Large intestine (tissue), 3 donors: ENCODE data around the gene CCL7. TPM values are rescaled to one million over a fixed set of nuclear protein-coding genes. Genes with fewer than 3 reads are reported as not detected.

ENCODE experiments used
- DNase-seq, 2 donors: peaks; one replicate each; pipeline versions ENCODE4 v3.0.0 to v3.0.0-alpha.2; 2013
- H3K27ac ChIP-seq: one replicate; pipeline ENCODE4 v1.5.1; 2013; ENCODE audit warnings: low read length
- H3K27me3 ChIP-seq: 2 replicates; pipeline ENCODE4 v1.6.1; 2013; ENCODE audit warnings: low read length; ENCODE audit not compliant: control insufficient read depth, insufficient read depth
- H3K36me3 ChIP-seq: 2 replicates; pipeline ENCODE4 v1.6.1; 2013; ENCODE audit warnings: low read length; ENCODE audit not compliant: control insufficient read depth, insufficient read depth
- H3K4me1 ChIP-seq: one replicate; pipeline ENCODE4 v1.6.1; 2013; ENCODE audit warnings: low read length; ENCODE audit not compliant: control insufficient read depth, insufficient read depth
- H3K4me3 ChIP-seq: one replicate; pipeline ENCODE4 v1.5.1; 2013; ENCODE audit warnings: low read length
- H3K9me3 ChIP-seq: one replicate; pipeline ENCODE4 v1.6.1; 2013; ENCODE audit warnings: mild to moderate bottlenecking, low read depth, low read length, moderate library complexity; ENCODE audit not compliant: control insufficient read depth
- WGBS: methylation state at CpG from one replicate; pipeline ENCODE4 v1.1.5; 2013; ENCODE audit warnings: low lambda C conversion rate; ENCODE audit not compliant: insufficient coverage; 5-methylcytosine and 5-hydroxymethylcytosine counted together
- polyA plus RNA-seq: library from polyadenylated mRNA; unstranded; fragments of 120-200 nt; gene quantifications from one replicate; pipeline ENCODE4 v1.2.1, GENCODE V29; 2013

Gene CCL7
- polyA plus RNA-seq, 1 donor: not detected

DNA sequence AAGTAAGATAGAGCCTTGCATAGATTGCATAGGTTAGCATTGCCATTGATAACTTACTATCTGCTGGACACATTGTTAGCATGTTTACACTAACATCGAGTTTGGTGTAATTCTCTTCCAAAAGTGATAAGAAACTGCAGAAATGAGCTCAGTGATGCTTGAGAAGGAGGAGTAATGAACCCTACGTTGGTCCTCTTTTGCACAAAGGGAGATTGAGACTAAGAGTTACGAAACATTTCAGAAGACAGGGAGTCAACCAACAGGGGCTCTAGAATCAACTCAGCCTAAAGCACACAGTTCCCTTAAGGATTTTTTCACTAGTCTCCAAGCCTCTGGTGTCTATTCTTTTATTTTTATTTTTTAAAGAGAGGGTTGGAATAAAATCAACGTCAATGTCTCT, 6.8 kb downstream of the CCL7 start:
- Histone ChIP-seq H3K4me1 (no peaks in the 10 kb centered on the region), H3K36me3 (no peaks in the 10 kb centered on the region), H3K4me3 (no peak overlapping the region), H3K9me3 (no peaks in the 10 kb centered on the region), H3K27me3 (peaks cover 8% of the 10 kb centered on the region), H3K27ac (no peak overlapping the region)
- 78% methylated on average over 1 of the region's 4 CpGs for WGBS
- no peak for DNase-seq

DNA sequence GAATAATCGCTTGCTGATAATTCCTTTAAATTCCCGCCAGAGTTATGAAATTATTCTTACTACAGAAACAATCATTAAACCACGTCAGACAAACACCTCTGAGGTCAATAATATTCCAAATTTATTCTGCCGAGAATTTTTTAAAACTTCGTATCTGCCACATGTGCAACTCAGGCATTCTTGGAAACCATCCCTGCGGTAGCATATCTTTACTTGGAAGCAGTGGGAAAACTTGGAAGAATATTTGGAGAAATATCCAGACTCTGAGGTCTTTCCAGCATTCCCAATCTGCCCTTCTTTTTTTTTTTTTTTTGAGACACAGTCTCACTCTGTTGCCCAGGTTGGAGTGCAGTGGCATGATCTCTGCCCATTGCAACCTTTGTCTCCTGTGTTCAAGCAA, 13.6 kb downstream of the CCL7 start:
- no peaks in the 10 kb centered on the region for H3K9me3 ChIP-seq
- no peak overlapping the region for H3K27ac ChIP-seq
- no peaks in the 10 kb centered on the region for H3K36me3 ChIP-seq
- no peak for DNase-seq
- H3K4me3 ChIP-seq: no peak overlapping the region
- H3K27me3 ChIP-seq: peaks cover 3% of the 10 kb centered on the region
- no peaks in the 10 kb centered on the region for H3K4me1 ChIP-seq
- 84% methylated on average over 3 of the region's 6 CpGs for WGBS

DNA sequence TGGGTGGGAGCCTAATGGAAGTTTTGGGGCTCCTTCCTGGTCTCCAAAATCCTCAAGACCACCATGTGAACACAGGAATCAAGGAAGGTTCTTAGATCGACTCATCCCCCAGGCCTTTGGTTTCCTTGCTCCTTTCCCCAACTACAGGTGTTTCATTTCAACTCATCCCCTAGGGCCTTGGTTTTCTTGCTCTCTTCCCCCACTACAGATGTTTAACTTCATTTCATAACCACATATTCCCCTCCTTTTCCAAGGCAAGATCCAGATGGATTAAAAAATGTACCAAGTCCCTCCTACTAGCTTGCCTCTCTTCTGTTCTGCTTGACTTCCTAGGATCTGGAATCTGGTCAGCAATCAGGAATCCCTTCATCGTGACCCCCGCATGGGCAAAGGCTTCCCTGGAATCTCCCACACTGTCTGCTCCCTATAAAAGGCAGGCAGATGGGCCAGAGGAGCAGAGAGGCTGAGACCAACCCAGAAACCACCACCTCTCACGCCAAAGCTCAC, 15.3 kb downstream of the CCL7 start, which contains the start of gene CCL11:
TSS of gene CCL11 (plus strand) at position 457 of the 507 bp plus-strand sequence. CDS start 67 bp downstream, outside the sequence.
- peaks cover 3% of the 10 kb centered on the region for H3K27me3 ChIP-seq
- no peak for DNase-seq
- no peaks in the 10 kb centered on the region for H3K36me3 ChIP-seq
- H3K4me1 ChIP-seq: no peaks in the 10 kb centered on the region
- H3K27ac ChIP-seq: no peak within 1 kb of the TSS
- no peak within 1 kb of the TSS for H3K4me3 ChIP-seq
- no peaks in the 10 kb centered on the region for H3K9me3 ChIP-seq
- no CpG with 5 or more reads among the region's 4 CpGs for WGBS

GRCh38 chr17:34287875-34288274, 17.9 kb downstream of the CCL7 start:
- no CpG with 5 or more reads among the region's 2 CpGs for WGBS

GRCh38 chr17:34290586-34290985, 20.6 kb downstream of the CCL7 start:
- DNase-seq: no peak
- H3K27me3 ChIP-seq: peaks cover 1% of the 10 kb centered on the region
- H3K4me3 ChIP-seq: no peak overlapping the region
- no peaks in the 10 kb centered on the region for H3K9me3 ChIP-seq
- WGBS: no CpG with 5 or more reads among the region's 4 CpGs
- H3K27ac ChIP-seq: no peak overlapping the region
- H3K4me1 ChIP-seq: no peaks in the 10 kb centered on the region
- H3K36me3 ChIP-seq: no peaks in the 10 kb centered on the region

More at GRCh38 chr17:34287875-34288274, 17.9 kb downstream of the CCL7 start:
- Histone ChIP-seq H3K27ac (no peak overlapping the region), H3K36me3 (no peaks in the 10 kb centered on the region), H3K4me1 (no peaks in the 10 kb centered on the region), H3K9me3 (no peaks in the 10 kb centered on the region), H3K27me3 (peaks cover 3% of the 10 kb centered on the region), H3K4me3 (no peak overlapping the region)
- DNase-seq: no peak

- Histone ChIP-seq H3K9me3 (no peaks in the 10 kb centered on the region), H3K27me3 (no peaks in the 10 kb centered on the region), H3K4me1 (no peaks in the 10 kb centered on the region), H3K27ac (no peak overlapping the region), H3K36me3 (no peaks in the 10 kb centered on the region), H3K4me3 (no peak overlapping the region)
- no CpG with 5 or more reads among the region's 6 CpGs for WGBS
- no peak for DNase-seq
These were observed 21.8 kb downstream of the CCL7 start for GRCh38 chr17:34291721-34292348.

- Histone ChIP-seq H3K9me3 (no peaks in the 10 kb centered on the region), H3K4me3 (no peak overlapping the region), H3K27ac (no peak overlapping the region), H3K27me3 (no peaks in the 10 kb centered on the region), H3K4me1 (no peaks in the 10 kb centered on the region), H3K36me3 (no peaks in the 10 kb centered on the region)
- no peak for DNase-seq
- 100% methylated on average over 1 of the region's 2 CpGs for WGBS
These were observed 29.0 kb downstream of the CCL7 start for GRCh38 chr17:34299027-34299426.

DNA sequence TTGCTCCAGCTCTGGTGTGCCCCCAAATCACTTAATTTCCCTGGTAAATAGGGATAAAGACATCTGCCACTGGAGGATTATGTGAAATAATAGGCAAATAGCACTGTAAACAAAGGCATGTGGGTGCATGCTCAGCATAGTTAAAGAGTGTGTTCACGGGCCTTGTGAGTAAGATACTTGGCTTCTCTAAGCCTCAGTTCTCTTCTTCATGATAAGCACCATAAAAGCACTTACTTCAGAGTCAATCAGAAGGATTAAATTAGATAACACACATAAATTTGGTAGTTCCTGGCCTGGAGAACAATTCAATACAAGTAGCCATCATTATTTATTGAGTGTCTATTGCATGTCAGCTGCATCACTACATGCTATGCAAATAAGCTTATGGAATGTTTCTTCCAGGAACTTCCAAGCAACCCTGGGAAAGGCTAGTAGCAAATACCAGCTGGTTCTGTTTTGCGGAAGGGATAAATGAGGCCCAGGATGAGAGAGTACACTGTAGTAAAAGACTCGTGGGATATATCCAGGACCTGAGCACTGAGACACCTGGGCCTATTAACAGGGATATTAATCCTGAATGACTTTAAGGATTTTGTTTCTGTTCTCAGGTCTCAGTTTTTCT, 30.0 kb downstream of the CCL7 start:
- no peak overlapping the region for H3K4me3 ChIP-seq
- H3K9me3 ChIP-seq: no peaks in the 10 kb centered on the region
- no peaks in the 10 kb centered on the region for H3K27me3 ChIP-seq
- WGBS: 60% methylated on average over 1 of the region's 3 CpGs
- H3K4me1 ChIP-seq: no peaks in the 10 kb centered on the region
- no peak overlapping the region for H3K27ac ChIP-seq
- DNase-seq: no peak
- no peaks in the 10 kb centered on the region for H3K36me3 ChIP-seq

DNA sequence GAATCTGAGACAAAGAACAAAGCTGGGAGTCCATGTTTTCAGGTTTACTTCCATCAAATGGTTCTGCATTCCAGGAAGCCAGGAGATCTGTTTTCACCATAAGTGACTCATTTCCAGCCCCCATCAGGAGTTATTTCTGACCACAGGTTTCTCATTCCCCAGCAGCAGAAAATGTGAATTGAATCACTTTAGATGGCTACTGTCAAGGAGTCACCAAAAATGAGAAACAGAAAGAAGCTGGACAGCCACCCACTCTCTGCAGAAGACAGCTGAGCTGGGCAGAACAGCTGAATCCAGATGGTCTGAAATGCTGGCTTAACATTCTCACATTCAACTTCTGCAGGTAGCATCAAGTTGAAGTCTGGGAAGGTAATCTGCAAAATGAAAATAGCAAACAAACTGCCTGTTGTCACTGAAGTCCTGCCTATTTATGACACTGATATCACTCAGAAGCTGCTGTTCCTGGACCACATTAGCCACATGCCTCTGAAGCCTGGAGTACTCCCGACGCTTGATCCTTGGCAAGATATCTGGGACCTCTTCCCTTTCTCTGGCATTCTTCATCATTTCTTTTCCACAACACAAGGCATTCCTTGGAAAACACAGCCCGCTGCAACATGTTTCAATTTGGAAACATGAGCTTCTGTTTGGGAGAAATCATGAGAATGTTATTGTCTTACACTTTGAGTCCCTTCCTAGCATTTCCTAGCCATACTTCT, 30.8 kb downstream of the CCL7 start:
- Histone ChIP-seq H3K27me3 (no peaks in the 10 kb centered on the region), H3K36me3 (no peaks in the 10 kb centered on the region), H3K4me3 (no peak overlapping the region), H3K27ac (no peak overlapping the region), H3K4me1 (no peaks in the 10 kb centered on the region), H3K9me3 (no peaks in the 10 kb centered on the region)
- no peak for DNase-seq
- 80% methylated on average over 1 of the region's 3 CpGs for WGBS

DNA sequence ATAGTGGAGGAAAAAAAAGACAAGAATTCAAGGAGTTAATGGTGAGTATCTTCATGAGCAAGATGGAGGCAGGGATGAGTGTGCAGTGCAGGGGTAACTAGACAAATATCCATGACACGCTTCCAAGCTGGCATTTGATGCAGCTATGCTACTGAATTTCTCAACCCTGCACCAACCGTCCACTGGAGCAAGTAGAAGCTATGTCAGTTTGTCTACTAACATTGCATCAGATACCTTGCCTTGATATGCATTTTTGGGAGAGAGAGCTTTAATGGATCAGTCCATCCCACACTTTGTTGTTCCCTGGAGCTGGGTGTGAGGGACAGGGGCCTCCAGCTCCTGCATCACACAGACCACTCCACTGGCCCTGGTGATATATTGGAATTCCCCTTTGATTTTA, 32.0 kb downstream of the CCL7 start:
- no CpG with 5 or more reads among the region's 2 CpGs for WGBS
- H3K36me3 ChIP-seq: no peaks in the 10 kb centered on the region
- H3K27me3 ChIP-seq: no peaks in the 10 kb centered on the region
- no peak overlapping the region for H3K4me3 ChIP-seq
- no peak overlapping the region for H3K27ac ChIP-seq
- DNase-seq: no peak
- H3K4me1 ChIP-seq: no peaks in the 10 kb centered on the region
- no peaks in the 10 kb centered on the region for H3K9me3 ChIP-seq
